Measurements from ENCODE around the gene POLD4. TPM values are rescaled to one million over a fixed set of nuclear protein-coding genes. Genes with fewer than 3 reads are reported as not detected.

POLD4 gene
- total and polyA plus RNA-seq, 7 experiments from 2014 or later, result 59.9 to 116 (median 95.1) TPM

DNA sequence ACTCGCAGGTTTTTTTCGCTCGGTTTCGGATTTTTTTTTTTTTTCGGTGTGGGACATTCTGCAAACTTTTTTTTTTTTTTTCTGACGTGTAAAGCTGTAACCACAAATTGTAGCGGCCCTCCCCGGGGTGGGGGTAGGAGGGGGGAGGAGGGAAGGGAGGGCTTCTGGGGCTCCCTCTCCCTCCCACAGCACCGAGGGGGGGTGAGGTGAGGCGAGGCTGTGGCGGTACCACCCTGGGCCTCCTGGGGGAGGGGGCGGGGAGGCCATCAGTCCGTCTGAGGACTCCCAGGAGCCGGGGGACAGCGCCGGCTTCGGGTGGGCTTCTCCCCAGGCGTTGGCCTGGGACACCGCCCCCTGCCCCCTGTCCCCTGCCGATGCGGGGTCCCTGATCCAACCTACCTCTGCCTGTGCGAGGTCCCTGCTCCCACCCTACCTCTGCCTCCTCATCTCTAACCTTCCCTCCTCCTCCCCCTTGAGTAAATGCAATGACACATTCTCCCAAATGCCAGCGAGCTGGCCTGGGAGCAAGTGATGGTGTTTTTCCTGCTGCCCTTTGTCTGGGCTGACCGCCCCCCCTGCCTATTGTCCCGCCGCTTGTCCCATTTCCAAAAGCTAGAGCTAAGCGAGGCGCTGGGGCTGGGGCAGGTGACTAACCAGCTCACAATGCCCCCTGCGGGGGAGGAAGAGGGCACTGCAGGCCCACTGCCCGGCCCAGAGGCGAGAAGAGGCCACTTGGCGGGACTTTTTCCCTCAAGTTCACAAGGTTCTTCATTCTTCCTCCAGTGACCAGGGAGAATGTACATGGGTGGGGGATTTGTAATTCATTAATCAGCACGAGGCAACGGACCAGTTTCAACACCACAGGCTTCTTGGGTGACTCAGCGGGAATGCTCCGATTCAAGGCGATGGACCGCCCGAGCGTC is 20.6 kb upstream of the POLD4 start:
- POLR2A ChIA-PET, result interaction anchor here (0.6 to 16.2 kb wide), 5 partner anchors 17 to 126 kb away, joined by 3 to 272 read pairs (median 5); partner anchors contain the start of genes POLD4 and RAD9A
- DNase-seq, result peak; percentile 39 to 89 (median 58)
- peak overlapping the region; percentile 82 to 98 (median 90) for H3K4me3 Mint-ChIP-seq
- H3K9me3 Mint-ChIP-seq, result peaks cover 0 to 2% (median 0%) of the 10 kb centered on the region in 11 donors
- CTCF ChIA-PET, result interaction anchor here (0.6 to 21.2 kb wide), 4 partner anchors 8 to 131 kb away, joined by 3 to 495 read pairs (median 26); partner anchors contain the start of gene POLD4
- ATAC-seq, result peak; percentile 84
- Histone ChIP-seq H3K36me3 (ENCODE audit: control insufficient read depth in 2 of 3, insufficient read depth in 3 of 3, low read length in 3 of 3) (no peaks in the 10 kb centered on the region), H3K4me3 (ENCODE audit: low read length) (peak overlapping the region; percentile 64), H3K9me3 (ENCODE audit: control insufficient read depth in 2 of 3, low read length in 3 of 3) (no peaks in the 10 kb centered on the region), H3K27me3 (ENCODE audit: control insufficient read depth in 2 of 2, insufficient read depth in 2 of 2, low read length in 2 of 2) (peaks cover 0 to 5% of the 10 kb centered on the region in 2 donors), H3K4me1 (ENCODE audit: control insufficient read depth in 2 of 2, insufficient read depth in 2 of 2, low read length in 2 of 2) (peaks cover 12 to 33% of the 10 kb centered on the region in 2 donors), H3K27ac (ENCODE audit: low read depth, low read length) (peak overlapping the region; percentile 57)
- peaks cover 0 to 61% (median 14%) of the 10 kb centered on the region in 5 donors for H3K27me3 Mint-ChIP-seq
- peaks cover 0 to 3% (median 0%) of the 10 kb centered on the region in 5 donors for H3K36me3 Mint-ChIP-seq
- H3K4me1 Mint-ChIP-seq, result peaks cover 20 to 42% (median 27%) of the 10 kb centered on the region in 7 donors
- intact Hi-C loops (cut with micrococcal nuclease), result loop anchor here (1.0 kb wide), 3 partner anchors 8 to 21 kb away; partner anchors contain the start of gene POLD4 (in 2 of the 2)
- H3K27ac Mint-ChIP-seq, result peak overlapping the region in 8 of 9 donors; percentile 58 to 89 (median 72)

DNA sequence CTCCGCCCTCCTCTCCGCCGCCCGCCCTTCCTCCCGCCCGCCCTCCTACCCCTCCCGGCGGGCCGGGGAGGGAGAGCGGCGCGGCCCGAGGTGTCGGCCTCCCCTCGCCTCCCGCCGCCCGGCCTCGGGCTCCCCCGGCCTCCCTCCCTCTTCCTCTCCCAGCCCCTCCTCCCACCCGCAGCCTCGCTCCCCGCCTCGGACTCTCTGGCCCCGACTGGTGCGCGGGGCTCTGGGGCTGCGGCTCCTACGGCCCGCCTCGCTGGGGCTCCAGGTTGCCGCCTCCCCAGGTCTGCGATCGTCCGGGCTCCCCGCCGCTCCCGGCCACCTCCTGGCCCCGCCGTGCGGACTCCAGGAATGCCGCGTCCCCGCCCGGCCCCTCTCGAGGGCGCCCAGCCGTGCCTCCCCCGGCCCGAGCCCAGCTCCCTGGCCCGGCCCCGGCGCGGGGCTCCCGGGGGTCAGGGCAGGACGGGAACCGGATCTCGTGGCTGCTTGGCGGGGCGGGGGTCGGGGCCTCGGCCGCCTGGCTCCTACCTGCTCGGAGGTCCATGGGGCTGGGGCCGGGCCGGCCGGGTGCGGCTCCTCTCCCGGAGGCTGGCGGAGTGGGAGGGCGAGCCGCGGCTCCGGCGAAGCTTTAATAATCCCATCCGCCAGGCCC is 19.8 kb upstream of the POLD4 start, which contains the start of gene CLCF1:
Gene CLCF1, minus strand, starts transcription at position 606 of the 655 bp plus-strand sequence. Its CDS starts 59 bp downstream, at position 547.
- ATAC-seq, result peak; percentile 22
- ChIA-PET CTCF (interaction anchor here (1.6 to 21.2 kb wide), 4 partner anchors 9 to 27 kb away, joined by 4 to 495 read pairs (median 26); partner anchors contain the start of gene POLD4), POLR2A (interaction anchor here (0.7 to 16.2 kb wide), 4 partner anchors 16 to 125 kb away, joined by 3 to 272 read pairs (median 4); partner anchors contain the start of genes POLD4 and RAD9A)
- Histone ChIP-seq H3K27ac (ENCODE audit: low read depth, low read length) (peak within 1 kb of the TSS; percentile 57), H3K27me3 (ENCODE audit: control insufficient read depth in 2 of 2, insufficient read depth in 2 of 2, low read length in 2 of 2) (peaks cover 0 to 5% of the 10 kb centered on the region in 2 donors), H3K9me3 (ENCODE audit: control insufficient read depth in 2 of 3, low read length in 3 of 3) (no peaks in the 10 kb centered on the region), H3K4me1 (ENCODE audit: control insufficient read depth in 2 of 2, insufficient read depth in 2 of 2, low read length in 2 of 2) (peaks cover 12 to 41% of the 10 kb centered on the region in 2 donors), H3K4me3 (ENCODE audit: low read length) (peak within 1 kb of the TSS; percentile 64), H3K36me3 (ENCODE audit: control insufficient read depth in 2 of 3, insufficient read depth in 3 of 3, low read length in 3 of 3) (no peaks in the 10 kb centered on the region)
- Mint-ChIP-seq H3K9me3 (peaks cover 0 to 2% (median 0%) of the 10 kb centered on the region in 11 donors), H3K4me1 (peaks cover 25 to 50% (median 28%) of the 10 kb centered on the region in 7 donors), H3K36me3 (peaks cover 0 to 3% (median 0%) of the 10 kb centered on the region in 5 donors), H3K27me3 (peaks cover 0 to 69% (median 14%) of the 10 kb centered on the region in 5 donors), H3K4me3 (peak within 1 kb of the TSS; percentile 82 to 98 (median 90)), H3K27ac (peak within 1 kb of the TSS in 8 of 9 donors; percentile 58 to 89 (median 72))
- intact Hi-C loops (cut with micrococcal nuclease), result loop anchor here in 1 of 2 donors (1.0 kb wide), 1 partner anchor 20 kb away; the partner anchor contains the start of gene POLD4
- DNase-seq, result peak in 5 of 9 donors; percentile 11 to 57 (median 34)

DNA sequence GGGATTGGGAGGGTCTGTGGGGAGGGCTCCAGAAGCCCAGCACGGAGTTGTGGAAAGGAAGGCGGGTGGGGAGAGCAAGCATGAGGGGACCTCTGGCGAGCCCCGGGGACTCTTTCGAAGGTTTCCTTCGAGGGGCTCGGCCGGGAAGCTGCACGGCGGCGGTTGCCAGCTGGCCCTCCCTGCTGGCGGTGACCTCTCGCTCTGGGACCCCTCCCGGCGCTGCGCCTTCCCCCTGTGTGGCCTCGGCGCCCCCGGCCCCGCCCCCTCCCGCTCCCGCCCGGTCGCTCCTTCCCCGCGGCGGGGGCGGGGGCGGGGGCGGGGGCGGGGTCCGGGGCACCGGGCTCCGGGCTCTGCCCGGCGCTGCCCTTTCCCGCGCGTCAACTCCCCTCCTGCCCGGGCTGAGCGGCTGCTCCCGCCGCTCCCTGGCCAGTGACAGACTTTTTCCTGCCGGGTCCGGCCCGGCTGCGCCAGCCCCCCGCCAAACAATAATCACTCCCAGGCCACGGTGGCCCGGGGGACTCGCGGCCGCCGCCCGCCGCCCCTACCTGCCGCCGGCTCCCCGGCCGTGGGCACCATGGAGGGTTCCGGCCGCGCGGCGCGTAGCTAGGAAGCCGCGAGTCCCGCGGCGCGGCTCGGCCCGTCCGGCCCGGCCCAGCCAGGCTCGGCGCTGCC is 19.1 kb upstream of the POLD4 start:
- ATAC-seq (no peak), DNase-seq (no peak)
- H3K36me3 Mint-ChIP-seq, result peaks cover 0 to 3% (median 0%) of the 10 kb centered on the region in 5 donors
- CTCF ChIA-PET, result interaction anchor here (1.6 to 21.2 kb wide), 3 partner anchors 10 to 27 kb away, joined by 4 to 495 read pairs (median 12); partner anchors contain the start of gene POLD4
- Histone ChIP-seq H3K27ac (ENCODE audit: low read depth, low read length) (peak overlapping the region; percentile 57), H3K4me3 (ENCODE audit: low read length) (peak overlapping the region; percentile 24), H3K4me1 (ENCODE audit: control insufficient read depth in 2 of 2, insufficient read depth in 2 of 2, low read length in 2 of 2) (peaks cover 12 to 45% of the 10 kb centered on the region in 2 donors), H3K36me3 (ENCODE audit: control insufficient read depth in 2 of 3, insufficient read depth in 3 of 3, low read length in 3 of 3) (no peaks in the 10 kb centered on the region), H3K9me3 (ENCODE audit: control insufficient read depth in 2 of 3, low read length in 3 of 3) (no peaks in the 10 kb centered on the region), H3K27me3 (ENCODE audit: control insufficient read depth in 2 of 2, insufficient read depth in 2 of 2, low read length in 2 of 2) (peaks cover 0 to 5% of the 10 kb centered on the region in 2 donors)
- intact Hi-C loops (cut with micrococcal nuclease), result no loop called here
- POLR2A ChIA-PET, result interaction anchor here (1.0 to 16.2 kb wide), 3 partner anchors 16 to 26 kb away, joined by 3 to 272 read pairs (median 5); partner anchors contain the start of genes POLD4 and RAD9A
- peaks cover 0 to 2% (median 0%) of the 10 kb centered on the region in 11 donors for H3K9me3 Mint-ChIP-seq
- peak overlapping the region in 6 of 10 donors; percentile 61 to 91 (median 82) for H3K4me3 Mint-ChIP-seq
- H3K27ac Mint-ChIP-seq, result peak overlapping the region in 1 of 9 donors; percentile 77
- H3K4me1 Mint-ChIP-seq, result peaks cover 25 to 56% (median 34%) of the 10 kb centered on the region in 7 donors
- H3K27me3 Mint-ChIP-seq, result peaks cover 0 to 76% (median 14%) of the 10 kb centered on the region in 5 donors

DNA sequence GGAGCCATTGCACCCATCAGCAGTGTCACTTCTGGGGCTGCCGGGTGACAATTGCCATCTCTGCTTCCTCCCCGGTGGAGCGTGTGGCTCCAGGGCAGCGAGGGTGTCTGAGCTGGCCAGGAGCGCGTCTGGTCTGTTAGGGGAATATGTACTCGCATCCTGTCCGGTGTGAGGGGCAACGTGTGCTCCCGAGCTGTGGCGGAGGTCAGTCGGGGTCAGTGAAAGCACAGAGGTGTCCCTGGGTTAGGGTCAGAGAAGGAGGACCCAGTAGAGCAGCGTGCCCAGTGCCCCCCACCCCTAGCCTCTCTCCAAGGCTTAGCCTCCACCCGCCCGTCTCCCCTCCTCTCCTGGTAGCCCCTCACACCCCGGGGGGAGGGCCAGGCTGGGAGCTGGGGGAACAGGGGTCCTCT is 18.6 kb upstream of the POLD4 start:
- Histone ChIP-seq H3K9me3 (ENCODE audit: control insufficient read depth in 2 of 3, low read length in 3 of 3) (no peaks in the 10 kb centered on the region), H3K27me3 (ENCODE audit: control insufficient read depth in 2 of 2, insufficient read depth in 2 of 2, low read length in 2 of 2) (peaks cover 0 to 5% of the 10 kb centered on the region in 2 donors), H3K4me3 (ENCODE audit: low read length) (peak overlapping the region; percentile 24), H3K4me1 (ENCODE audit: control insufficient read depth in 2 of 2, insufficient read depth in 2 of 2, low read length in 2 of 2) (peaks cover 12 to 45% of the 10 kb centered on the region in 2 donors), H3K27ac (ENCODE audit: low read depth, low read length) (no peak overlapping the region), H3K36me3 (ENCODE audit: control insufficient read depth in 2 of 3, insufficient read depth in 3 of 3, low read length in 3 of 3) (no peaks in the 10 kb centered on the region)
- CTCF ChIA-PET, result interaction anchor here (1.6 to 21.2 kb wide), 3 partner anchors 10 to 26 kb away, joined by 4 to 495 read pairs (median 12); partner anchors contain the start of gene POLD4
- ATAC-seq (no peak), DNase-seq (no peak)
- Mint-ChIP-seq H3K27me3 (peaks cover 0 to 74% (median 14%) of the 10 kb centered on the region in 5 donors), H3K27ac (peak overlapping the region in 6 of 9 donors; percentile 32 to 77 (median 59)), H3K36me3 (peaks cover 0 to 3% (median 0%) of the 10 kb centered on the region in 5 donors), H3K9me3 (peaks cover 0 to 2% (median 0%) of the 10 kb centered on the region in 11 donors), H3K4me1 (peaks cover 25 to 56% (median 34%) of the 10 kb centered on the region in 7 donors), H3K4me3 (peak overlapping the region; percentile 61 to 91 (median 82))
- POLR2A ChIA-PET, result interaction anchor here (1.0 to 16.2 kb wide), 3 partner anchors 15 to 25 kb away, joined by 3 to 272 read pairs (median 5); partner anchors contain the start of genes POLD4 and RAD9A
- intact Hi-C loops (cut with micrococcal nuclease), result no loop called here

DNA sequence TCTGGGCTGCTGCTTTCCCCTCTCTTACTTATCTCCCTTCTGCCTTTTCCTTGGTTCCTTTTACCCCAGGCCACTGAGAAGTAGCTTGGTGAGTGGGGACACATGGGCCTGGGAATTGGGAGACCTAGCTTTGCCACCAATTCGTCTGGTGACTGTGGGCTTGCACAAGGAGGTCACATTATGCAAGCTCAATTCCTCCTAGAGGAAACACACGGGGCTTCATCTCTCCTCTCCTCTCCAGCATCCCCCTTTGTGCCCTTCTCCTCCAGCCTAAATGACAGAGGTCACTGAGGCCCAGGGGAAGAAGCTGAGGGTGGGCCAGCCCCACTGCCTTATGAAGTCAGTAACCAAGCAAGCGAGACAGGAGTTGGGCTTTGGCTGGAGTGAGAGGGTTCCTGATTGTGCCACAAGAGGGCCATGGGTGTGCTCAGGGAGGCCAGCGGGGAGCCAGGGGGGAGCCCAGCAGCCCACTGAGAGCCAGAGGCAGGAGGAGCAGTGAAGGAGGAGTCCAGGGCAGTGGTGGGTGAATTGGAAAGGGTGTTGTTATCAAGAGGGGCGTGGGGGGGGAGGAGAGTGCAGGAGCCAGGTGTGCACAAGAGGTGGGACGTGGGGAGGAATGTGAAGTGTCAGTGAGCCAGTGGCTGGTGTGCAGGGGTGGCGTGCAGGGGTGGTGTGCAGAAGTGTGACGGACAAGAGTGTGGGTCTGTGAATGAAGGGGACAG is 18.0 kb upstream of the POLD4 start:
- no peak overlapping the region for H3K27ac ChIP-seq (ENCODE audit: low read depth, low read length)
- ChIA-PET POLR2A (interaction anchor here (0.7 to 16.2 kb wide), 2 partner anchors 14 to 24 kb away, joined by 3 to 272 read pairs; partner anchors contain the start of gene POLD4), CTCF (interaction anchor here (0.6 to 21.2 kb wide), 5 partner anchors 10 to 25 kb away, joined by 4 to 495 read pairs (median 12); partner anchors contain the start of gene POLD4)
- Mint-ChIP-seq H3K9me3 (peaks cover 0 to 2% (median 0%) of the 10 kb centered on the region in 11 donors), H3K36me3 (peaks cover 0 to 3% (median 0%) of the 10 kb centered on the region in 5 donors), H3K4me1 (peaks cover 22 to 56% (median 36%) of the 10 kb centered on the region in 7 donors), H3K27me3 (peaks cover 0 to 70% (median 14%) of the 10 kb centered on the region in 5 donors), H3K27ac (peak overlapping the region in 6 of 9 donors; percentile 32 to 83 (median 67)), H3K4me3 (peak overlapping the region; percentile 61 to 91 (median 82))
- ATAC-seq (peak; percentile 30), DNase-seq (peak in 1 of 9 donors; percentile 22)
- H3K27me3 ChIP-seq (ENCODE audit: control insufficient read depth in 2 of 2, insufficient read depth in 2 of 2, low read length in 2 of 2), result peaks cover 0 to 5% of the 10 kb centered on the region in 2 donors
- no peaks in the 10 kb centered on the region for H3K36me3 ChIP-seq (ENCODE audit: control insufficient read depth in 2 of 3, insufficient read depth in 3 of 3, low read length in 3 of 3)
- intact Hi-C loops (cut with micrococcal nuclease), result no loop called here
- H3K9me3 ChIP-seq (ENCODE audit: control insufficient read depth in 2 of 3, low read length in 3 of 3), result no peaks in the 10 kb centered on the region
- peak overlapping the region; percentile 17 for H3K4me3 ChIP-seq (ENCODE audit: low read length)
- peaks cover 12 to 45% of the 10 kb centered on the region in 2 donors for H3K4me1 ChIP-seq (ENCODE audit: control insufficient read depth in 2 of 2, insufficient read depth in 2 of 2, low read length in 2 of 2)

Measured in naive thymus-derived CD4-positive, alpha-beta T cell (primary cell).